NCI-H69 (cell line): ENCODE data around the gene SPIRE2.
"Not testable (repeated sequence)": the region's sequence is repeated elsewhere in the genome, so short reads cannot be mapped to it uniquely, and the experiment has no call there.

Experiments
- DNase-seq: peaks from one replicate; lab custom pipeline; 2025; lab: John Stamatoyannopoulos, UW

The SPIRE2 gene

GRCh38 chr16:89869911-89870310, 41.6 kb downstream of the SPIRE2 start:
- no peak for DNase-seq

DNA sequence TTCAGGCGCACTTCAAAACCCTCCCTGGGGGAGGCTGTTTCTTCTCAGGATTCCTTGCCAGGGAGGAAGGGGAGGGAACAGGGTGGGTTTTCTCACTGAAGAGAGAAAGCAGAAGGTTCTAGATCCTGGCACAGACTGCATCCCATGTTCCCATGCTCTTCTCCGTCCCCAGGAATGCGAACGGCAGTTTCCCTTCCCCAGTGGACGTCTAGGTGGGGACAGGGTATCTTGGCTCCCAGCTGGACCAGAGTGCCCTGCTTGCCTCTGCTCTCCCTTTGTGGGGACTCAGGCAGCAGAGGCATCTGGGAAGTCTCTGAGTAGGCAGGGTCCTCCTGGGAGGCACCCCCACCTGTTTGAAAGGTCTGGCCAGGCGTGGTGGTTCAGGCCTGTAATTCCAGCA, 42.2 kb downstream of the SPIRE2 start:
- no peak for DNase-seq

DNA sequence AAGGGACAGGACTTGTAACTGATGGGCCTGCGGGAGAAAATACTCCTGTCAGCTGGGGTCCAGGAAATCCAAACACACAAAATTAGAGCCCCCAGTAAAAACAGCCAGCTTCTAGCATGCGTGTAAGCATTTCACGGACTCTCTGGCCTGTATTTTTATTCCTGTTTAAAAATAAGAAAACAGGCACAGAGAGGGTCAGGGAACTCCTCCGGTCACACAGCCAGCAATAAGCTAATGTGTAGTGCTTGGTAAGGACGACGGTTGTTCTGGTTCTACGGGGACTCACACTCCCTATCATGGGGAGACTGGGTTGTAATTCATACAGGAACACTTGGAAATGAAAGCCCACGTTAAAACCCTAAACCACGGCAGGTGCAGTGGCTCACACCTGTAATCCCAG, 43.6 kb downstream of the SPIRE2 start:
- no peak for DNase-seq

- DNase-seq, result peak; percentile 89
Measured at GRCh38 chr16:89873109-89873971, 45.1 kb downstream of the SPIRE2 start, which contains the start of gene TCF25. TSS of gene TCF25 (plus strand) at chr16:89873592. CDS start at chr16:89873668, 76 bp downstream.

DNA sequence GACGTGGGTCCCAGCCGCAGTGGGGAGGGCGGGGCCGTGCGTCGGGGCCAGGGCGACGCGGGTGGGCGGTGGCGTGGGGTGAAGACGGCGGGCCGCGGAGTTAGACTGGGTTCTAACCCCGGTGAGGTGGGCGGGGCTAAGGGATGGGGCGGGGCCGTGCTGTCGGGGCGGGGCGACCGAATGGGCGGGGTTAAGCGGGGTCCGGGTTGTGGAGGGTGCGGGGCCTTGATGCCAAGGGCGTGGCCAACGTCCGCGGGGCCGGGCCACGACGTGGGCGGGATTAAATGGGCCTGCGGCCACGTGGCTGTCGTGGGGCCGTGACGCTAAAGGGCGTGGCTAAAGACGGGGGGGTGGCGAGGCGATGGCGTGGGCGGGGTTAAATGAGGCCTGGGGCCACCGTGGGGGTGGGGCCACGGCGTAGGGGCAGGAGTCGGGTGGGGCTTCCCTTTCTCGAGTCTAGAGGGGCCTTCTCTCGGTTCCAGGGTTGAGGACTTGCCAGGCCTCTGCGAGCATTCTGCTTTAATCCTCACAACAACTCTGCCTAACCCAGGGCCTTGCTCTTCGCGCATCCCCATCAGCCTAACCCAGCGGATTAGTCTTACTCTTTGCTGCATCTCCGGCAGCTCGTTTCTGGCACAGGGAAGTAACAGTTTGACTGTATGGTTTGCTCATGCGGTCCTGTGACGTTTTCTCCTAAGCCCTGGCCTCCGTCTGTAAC, 45.9 kb downstream of the SPIRE2 start:
- DNase-seq, result peak; percentile 90

GRCh38 chr16:89879123-89879522, 50.8 kb downstream of the SPIRE2 start:
- not testable (repeated sequence) for DNase-seq

- DNase-seq, result no peak
Measured at GRCh38 chr16:89880477-89881367, 52.4 kb downstream of the SPIRE2 start.

- DNase-seq, result no peak
Measured at GRCh38 chr16:89881368-89881730, 53.1 kb downstream of the SPIRE2 start.

DNA sequence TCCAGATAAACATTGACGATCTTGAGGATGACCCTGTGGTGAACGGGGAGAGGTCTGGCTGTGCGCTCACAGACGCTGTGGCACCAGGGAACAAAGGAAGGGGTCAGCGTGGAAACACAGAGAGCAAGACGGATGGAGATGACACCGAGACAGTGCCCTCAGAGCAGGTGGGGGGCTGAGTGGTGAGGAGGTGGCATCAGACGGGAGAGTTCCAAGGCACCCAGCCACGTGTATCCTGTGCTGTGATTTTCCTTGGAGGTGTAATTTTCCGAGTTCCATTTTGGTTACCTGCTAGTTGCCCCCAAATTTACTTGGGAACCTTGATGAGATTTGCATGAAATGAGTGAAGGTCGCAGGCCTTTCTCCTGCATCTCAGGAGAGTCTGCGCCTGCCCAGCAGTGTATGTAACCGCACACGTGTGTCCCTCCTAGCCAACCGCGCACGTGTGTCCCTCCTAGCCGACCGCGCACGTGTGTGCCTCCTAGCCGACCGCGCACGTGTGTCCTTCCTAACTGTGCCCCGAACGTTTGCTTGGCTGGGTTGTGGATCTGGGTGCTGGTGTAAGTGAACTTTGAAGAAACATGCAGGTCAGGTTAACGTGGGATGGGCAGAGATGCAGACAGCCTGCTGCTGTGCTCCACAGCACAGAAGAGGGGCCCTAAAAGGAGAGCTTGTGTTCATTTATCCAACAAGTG, 55.2 kb downstream of the SPIRE2 start:
- DNase-seq, result no peak

GRCh38 chr16:89884041-89884421, 55.8 kb downstream of the SPIRE2 start:
- no peak for DNase-seq

DNA sequence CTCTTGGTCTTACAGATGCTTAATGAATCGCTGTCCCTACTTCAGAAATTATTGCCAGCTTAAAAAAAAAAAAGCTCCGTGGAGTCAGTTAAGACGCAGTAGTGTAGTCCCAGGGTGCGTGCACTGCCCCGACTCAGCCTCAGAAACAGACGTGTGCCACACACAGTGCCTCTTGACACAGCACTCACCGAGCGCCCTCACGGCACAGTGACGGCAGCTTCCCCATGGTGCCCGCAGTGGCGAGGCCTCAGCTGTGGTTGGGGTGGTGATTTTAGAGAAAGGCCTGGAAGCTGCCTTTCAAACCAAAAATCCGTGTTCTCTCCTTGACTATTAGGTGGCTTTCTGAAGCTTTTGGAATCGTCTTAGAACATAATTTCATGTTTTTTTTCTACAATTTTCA, 59.0 kb downstream of the SPIRE2 start:
- no peak for DNase-seq

DNA sequence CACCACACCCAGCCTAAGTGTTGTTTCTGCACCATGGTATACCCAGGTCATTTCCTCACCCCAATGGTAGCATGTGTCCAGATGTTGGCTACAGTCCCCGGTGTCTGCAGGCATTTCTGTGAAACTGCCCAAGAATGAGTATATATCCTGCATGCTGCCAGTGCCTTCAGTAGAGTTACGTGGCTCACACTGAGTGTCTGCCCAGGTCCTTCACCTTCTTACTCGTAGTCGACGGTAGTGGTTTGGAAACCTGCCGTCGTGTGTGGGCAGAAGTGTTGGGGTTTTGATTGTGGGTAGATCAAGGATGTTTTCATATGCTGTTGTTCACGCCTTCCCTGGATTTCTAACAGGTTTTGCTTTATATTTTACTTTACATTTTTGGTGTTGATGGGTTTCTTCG, 61.9 kb downstream of the SPIRE2 start:
- no peak for DNase-seq

- no peak for DNase-seq
Measured at GRCh38 chr16:89890886-89891657, 62.8 kb downstream of the SPIRE2 start.

- no peak for DNase-seq
Measured at GRCh38 chr16:89892055-89892630, 63.9 kb downstream of the SPIRE2 start.

DNA sequence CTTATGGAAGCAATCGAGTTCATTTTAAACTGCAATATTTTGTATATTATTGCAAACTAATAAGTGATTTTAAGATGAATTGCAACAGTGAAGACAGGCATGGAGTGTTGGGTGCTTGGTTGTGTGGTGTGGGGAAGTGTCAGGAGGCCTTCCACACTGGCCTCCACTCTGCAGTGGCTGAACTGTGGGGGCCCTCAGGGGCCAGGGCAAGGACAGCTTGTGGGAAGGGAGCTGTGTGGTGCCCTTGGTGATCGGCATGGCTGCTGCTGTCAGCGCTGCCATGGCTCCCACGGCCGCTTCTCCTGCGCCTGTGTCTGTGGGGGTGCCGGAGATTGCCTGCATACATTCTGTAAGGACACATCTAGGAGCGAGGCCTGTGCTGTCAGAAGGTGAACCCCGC, 64.4 kb downstream of the SPIRE2 start:
- DNase-seq, result no peak

GRCh38 chr16:89893642-89894548, 65.6 kb downstream of the SPIRE2 start:
- DNase-seq, result no peak

- DNase-seq, result no peak
Measured at GRCh38 chr16:89895482-89896250, 67.4 kb downstream of the SPIRE2 start.

- no peak for DNase-seq
Measured at GRCh38 chr16:89897204-89897603, 68.9 kb downstream of the SPIRE2 start.
